AG04449 (cell line): ENCODE data around the gene FIGN.

ENCODE experiments used
- CTCF ChIA-PET: fragments of 350-600 bp; formaldehyde crosslinking; extraction: SDS; loops from one replicate; lab custom pipeline; 2021; ENCODE audit warnings: antibody characterized with exemption; lab: Yijun Ruan, JAX
- POLR2A ChIA-PET: fragments of 400-600, 350-600 bp; formaldehyde crosslinking; extraction: SDS; loops from one replicate; lab custom pipeline; 2020; ENCODE audit warnings: antibody characterized with exemption, inconsistent platforms; lab: Yijun Ruan, JAX
- DNase-seq: peaks from one replicate; pipeline ENCODE4 v3.0.0-alpha.2; 2010; ENCODE audit warnings: low read depth, low spot score
- H3K4me3 ChIP-seq: 2 replicates; pipeline ENCODE4 v1.5.1; 2011; ENCODE audit warnings: low read depth, mild to moderate bottlenecking, control low read depth, low read length
- CTCF ChIP-seq: IDR thresholded peaks from one replicate; pipeline ENCODE4 v1.5.1; 2011; ENCODE audit warnings: mild to moderate bottlenecking, moderate library complexity, low read length, control low read depth, inconsistent platforms; ENCODE audit not compliant: insufficient read depth; ENCODE audit errors: missing control alignments

Gene FIGN

DNA sequence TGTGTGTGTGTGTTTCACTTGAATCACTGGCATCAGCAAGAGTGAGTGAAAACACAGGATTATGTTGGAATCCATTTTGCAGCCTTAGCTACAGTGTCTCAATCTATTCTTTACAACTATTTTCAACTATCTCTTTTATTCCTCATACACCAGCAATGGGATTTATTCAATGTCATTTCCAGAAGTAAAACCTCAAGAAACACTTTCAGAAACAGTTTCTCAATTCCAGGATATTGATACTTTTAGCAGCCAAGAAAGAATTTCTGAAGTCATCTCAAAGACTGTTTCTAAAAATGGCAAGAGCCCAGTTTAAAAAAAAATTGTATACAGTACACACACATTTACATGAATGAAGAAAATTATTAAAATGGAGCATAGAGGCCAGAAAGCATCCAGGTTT, 171.6 kb downstream of the FIGN start:
- no peak for TF ChIP-seq CTCF
- CTCF ChIA-PET: no interaction called here
- POLR2A ChIA-PET: no interaction called here
- DNase-seq: no peak
- H3K4me3 ChIP-seq: no peak overlapping the region

DNA sequence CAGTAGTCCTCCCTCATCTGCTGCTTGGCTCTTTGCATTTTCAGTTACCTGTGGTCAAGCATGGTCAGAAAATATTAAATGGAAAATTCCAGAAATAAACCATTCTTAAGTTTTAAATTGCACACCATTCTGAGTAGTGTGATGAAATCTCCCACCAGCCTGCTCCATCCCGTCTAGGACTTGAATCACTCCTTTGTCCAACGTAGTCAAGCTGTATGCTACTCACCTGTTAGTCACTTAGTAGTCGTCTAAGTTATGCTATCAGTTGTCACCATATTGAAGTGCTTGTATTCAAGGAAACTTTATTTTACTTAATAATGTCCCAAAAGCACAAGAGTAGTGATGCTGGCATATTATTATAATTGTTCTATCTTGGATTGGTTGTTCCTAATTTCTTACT, 172.5 kb downstream of the FIGN start:
- H3K4me3 ChIP-seq: no peak overlapping the region
- ChIA-PET POLR2A (no interaction called here), CTCF (no interaction called here)
- TF ChIP-seq CTCF: no peak
- DNase-seq: no peak

DNA sequence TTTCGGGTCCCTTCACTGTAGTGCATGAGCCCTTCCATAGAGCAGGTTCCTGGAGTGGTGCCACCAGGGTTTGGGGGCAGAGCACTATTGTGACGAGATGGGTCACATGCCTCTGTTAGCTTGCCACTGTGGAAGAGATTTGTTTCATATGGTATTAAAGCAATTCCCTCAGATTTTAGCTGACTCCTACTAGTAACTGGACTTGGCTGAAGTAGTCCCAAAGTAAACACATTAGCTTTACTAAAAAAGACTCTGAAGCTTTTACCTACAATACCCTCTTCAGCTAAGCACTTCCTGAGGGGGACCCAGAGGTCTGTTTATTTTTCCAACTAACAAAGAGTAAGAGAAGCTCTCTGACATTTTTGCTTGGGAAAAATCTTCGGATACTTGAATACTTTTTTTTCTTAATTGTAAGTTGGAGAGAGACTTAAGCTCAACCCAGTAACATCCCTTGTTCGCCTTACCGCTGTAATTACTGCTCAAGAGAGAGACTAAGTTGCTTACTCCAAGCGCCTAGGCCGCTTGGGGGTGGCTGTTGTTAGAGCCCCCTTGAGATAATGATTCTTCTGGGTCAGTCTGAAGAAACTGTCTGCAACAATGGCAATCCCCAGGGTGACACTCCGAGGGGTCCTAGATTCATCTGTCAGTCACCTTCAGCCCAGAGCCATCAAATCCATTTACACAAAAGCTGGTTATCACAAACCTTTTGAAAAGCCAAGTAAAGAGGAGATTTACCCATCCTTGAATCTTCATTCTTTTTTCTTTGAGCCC, 177.4 kb downstream of the FIGN start:
- TF ChIP-seq CTCF: no peak
- H3K4me3 ChIP-seq: no peak overlapping the region
- CTCF ChIA-PET: no interaction called here
- POLR2A ChIA-PET: no interaction called here
- no peak for DNase-seq

DNA sequence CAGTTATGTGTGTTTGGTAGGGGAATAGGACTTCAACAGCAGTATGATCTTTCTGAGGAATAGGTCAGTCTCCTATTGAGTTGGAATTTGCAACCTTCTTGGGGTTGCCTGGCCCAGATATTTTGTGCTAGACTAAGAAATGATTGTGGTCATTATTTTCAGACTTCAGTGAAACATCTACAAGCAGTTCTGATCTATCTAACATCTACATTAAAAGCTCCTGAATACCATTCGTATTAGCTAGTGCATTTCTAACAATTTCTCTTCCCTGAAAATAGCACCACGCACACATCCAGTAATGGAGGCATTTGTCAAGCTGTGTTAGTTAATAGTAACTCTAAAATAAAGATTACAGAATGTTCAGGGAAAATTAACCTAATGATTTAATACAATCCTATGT, 179.3 kb downstream of the FIGN start:
- no peak for TF ChIP-seq CTCF
- peak; percentile 7 for DNase-seq
- POLR2A ChIA-PET: interaction anchor here (0.6 kb wide), 1 partner anchor 180 kb away, joined by 3 read pairs; no protein-coding TSS in a partner anchor
- no peak overlapping the region for H3K4me3 ChIP-seq
- CTCF ChIA-PET: no interaction called here

GRCh38 chr2:163554864-163555263, 180.9 kb downstream of the FIGN start:
- no peak for TF ChIP-seq CTCF
- ChIA-PET POLR2A (no interaction called here), CTCF (no interaction called here)
- no peak for DNase-seq
- H3K4me3 ChIP-seq: no peak overlapping the region

DNA sequence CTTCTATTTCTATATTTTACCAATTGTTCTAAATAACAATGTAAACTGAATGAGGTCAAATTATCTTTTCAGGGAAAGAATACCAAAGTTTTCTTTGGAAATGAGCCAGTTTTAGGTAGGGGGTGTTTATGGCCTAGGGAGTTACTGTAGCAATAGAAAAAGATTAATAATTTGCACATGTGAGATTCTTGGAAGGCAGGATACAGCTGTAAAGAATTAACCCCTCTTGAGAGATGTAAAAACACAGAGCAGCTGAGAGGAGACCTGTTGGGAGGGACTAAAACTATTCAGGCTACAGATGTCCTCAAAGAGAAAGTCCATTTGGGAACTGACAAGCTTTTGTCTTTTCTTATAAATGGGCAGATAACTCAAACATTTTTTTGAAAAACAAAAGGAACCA, 182.2 kb downstream of the FIGN start:
- no peak for TF ChIP-seq CTCF
- POLR2A ChIA-PET: no interaction called here
- DNase-seq: no peak
- no peak overlapping the region for H3K4me3 ChIP-seq
- CTCF ChIA-PET: interaction anchor here (1.0 kb wide), 1 partner anchor 40 kb away, joined by 3 read pairs; no protein-coding TSS in a partner anchor
